Aorta (tissue), 5 donors: ENCODE data around the gene CLSTN1. TPM values are rescaled to one million over a fixed set of nuclear protein-coding genes. Genes with fewer than 3 reads are reported as not detected.

ENCODE experiments used
- ATAC-seq: fragments of 200-7000 bp; cut with Tn5 transposase; one replicate; pipeline ENCODE4 v1.9.1; 2022; ENCODE audit warnings: moderate library complexity; ENCODE audit not compliant: low FRiP score
- DNase-seq, 2 donors: peaks; one replicate each; pipeline ENCODE4 v3.0.0-alpha.2; 2020
- H3K27ac ChIP-seq, 2 donors: one replicate each; pipeline ENCODE4 v1.5.1; 2013; ENCODE audit warnings: low read length in 2 of 2, mild to moderate bottlenecking in 2 of 2, moderate library complexity in 2 of 2, control low read depth in 1 of 2, inconsistent platforms in 1 of 2, low read depth in 1 of 2
- H3K27me3 ChIP-seq, 2 donors: one replicate each; pipeline ENCODE4 v1.6.1; 2013; ENCODE audit warnings: control low read depth in 1 of 2, low read length in 1 of 2, mild to moderate bottlenecking in 1 of 2, moderate library complexity in 1 of 2; ENCODE audit not compliant: insufficient read depth in 2 of 2, control insufficient read depth in 1 of 2
- H3K36me3 ChIP-seq, 2 donors: one replicate each; pipeline ENCODE4 v1.6.1; 2013; ENCODE audit warnings: control low read depth in 1 of 2, low read length in 1 of 2, mild to moderate bottlenecking in 1 of 2; ENCODE audit not compliant: insufficient read depth in 2 of 2, control insufficient read depth in 1 of 2
- H3K4me1 ChIP-seq, 2 donors: one replicate each; pipeline ENCODE4 v1.6.1; 2013; ENCODE audit warnings: low read length in 2 of 2, control low read depth in 1 of 2, mild to moderate bottlenecking in 1 of 2, moderate library complexity in 1 of 2; ENCODE audit not compliant: insufficient read depth in 2 of 2, control insufficient read depth in 1 of 2
- H3K4me3 ChIP-seq, 2 donors: one replicate each; pipeline ENCODE4 v1.5.1; 2013; ENCODE audit warnings: low read length in 2 of 2, control low read depth in 1 of 2, mild to moderate bottlenecking in 1 of 2
- H3K9me3 ChIP-seq: one replicate; pipeline ENCODE4 v1.6.1; 2013; ENCODE audit warnings: mild to moderate bottlenecking, low read length; ENCODE audit not compliant: control insufficient read depth
- WGBS, 2 donors: extraction: QIAGEN DNeasy Blood & Tissue Kit; methylation state at CpG; one replicate each; pipeline ENCODE4 v1.1.7; 2013; 5-methylcytosine and 5-hydroxymethylcytosine counted together
- intact Hi-C, 2 donors: fragments of 100-400 bp; cut with DNase I; formaldehyde crosslinking; loops; one replicate each; pipeline versions ENCODE4 v1.14.2 to v1.15.0; 2022
- polyA plus RNA-seq, 2 donors: library from polyadenylated mRNA; stranded (reverse); fragments of 200-250 nt; gene quantifications; one replicate each; pipeline ENCODE4 v1.2.3, GENCODE V29; 2013
- total RNA-seq, 2 donors: library from RNA; stranded (reverse); fragmentation: NEBNext Ultra II Directional; extraction: Animal tissue kit (Norgen Biotek cat#: 25700); gene quantifications; one replicate each; pipeline ENCODE4 v1.2.1, GENCODE V29; 2021
- donor health status: healthy with polysubstance abuse.
- donor health status: Bipolar disorder and iron deficiency.
- donor health status: DM: no; HTN: no; CAD: no.
- donor health status: DM: no; HTN: no; CAD: no.
- donor health status: DM: yes; HTN: yes; CAD: no.

CLSTN1 gene
- total and polyA plus RNA-seq, 4 donors = 17.0 to 113 (median 74.3) TPM

- intact Hi-C loops = no loop called here
- Histone ChIP-seq H3K4me1 (no peaks in the 10 kb centered on the region), H3K4me3 (no peak overlapping the region), H3K9me3 (no peaks in the 10 kb centered on the region), H3K27me3 (no peaks in the 10 kb centered on the region), H3K36me3 (no peaks in the 10 kb centered on the region), H3K27ac (no peak overlapping the region)
- WGBS, 2 donors = 93 to 94% methylated on average over 1 of the region's 1 CpG
- ATAC-seq = no peak
- no peak for DNase-seq
Measured at GRCh38 chr1:9855186-9855585, 31.4 kb upstream of the CLSTN1 start.

DNA sequence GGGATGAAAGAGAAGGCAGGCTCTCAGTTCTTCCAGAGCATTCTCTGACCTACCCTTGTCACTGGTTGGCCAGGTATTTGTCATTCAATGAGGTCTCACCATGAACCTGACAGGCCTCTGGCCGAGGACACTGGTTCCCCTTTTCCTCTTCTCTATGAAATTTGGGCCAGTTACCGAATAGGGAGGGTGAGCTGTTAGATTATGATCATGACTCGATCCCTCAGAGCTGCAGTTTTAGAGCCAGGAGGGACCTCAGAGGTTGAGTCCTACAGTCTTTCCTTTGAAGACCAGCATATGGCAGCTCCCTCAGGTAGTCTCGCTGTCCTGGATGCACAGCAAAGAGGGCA lies 29.5 kb upstream of the CLSTN1 start:
- Histone ChIP-seq H3K27me3 (no peaks in the 10 kb centered on the region), H3K27ac (no peak overlapping the region), H3K4me1 (no peaks in the 10 kb centered on the region), H3K9me3 (no peaks in the 10 kb centered on the region), H3K36me3 (no peaks in the 10 kb centered on the region), H3K4me3 (no peak overlapping the region)
- intact Hi-C loops = no loop called here
- no peak for ATAC-seq
- 95 to 99% methylated on average over 4 of the region's 4 CpGs for WGBS, 2 donors
- no peak for DNase-seq

GRCh38 chr1:9852410-9853248 lies 28.9 kb upstream of the CLSTN1 start:
- DNase-seq (no peak), ATAC-seq (peak; percentile 51)
- Histone ChIP-seq H3K27me3 (no peaks in the 10 kb centered on the region), H3K27ac (no peak overlapping the region), H3K4me1 (no peaks in the 10 kb centered on the region), H3K4me3 (no peak overlapping the region), H3K36me3 (no peaks in the 10 kb centered on the region), H3K9me3 (no peaks in the 10 kb centered on the region)
- WGBS, 2 donors = 47 to 49% methylated on average over 12 of the region's 12 CpGs
- intact Hi-C loops = no loop called here

DNA sequence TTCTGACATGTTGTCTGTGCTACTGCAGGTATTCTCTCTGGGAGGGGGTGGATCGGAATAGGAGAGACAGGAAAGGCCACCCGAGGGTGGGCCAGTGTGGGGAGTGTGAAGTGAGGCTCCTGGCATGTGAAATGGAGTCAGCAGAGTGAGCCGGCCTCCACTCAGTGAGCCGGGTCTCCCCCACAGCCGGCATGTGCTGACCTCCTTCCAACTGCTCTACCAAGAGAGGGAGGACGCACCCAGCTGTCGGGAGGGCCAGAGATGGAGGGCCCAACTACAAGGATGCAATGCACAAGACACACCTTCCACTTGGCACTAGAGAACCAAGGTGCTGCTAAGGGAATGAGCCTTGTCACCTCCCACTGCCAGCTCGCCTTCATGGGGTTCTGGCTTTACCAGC lies 28.2 kb upstream of the CLSTN1 start:
- intact Hi-C loops = no loop called here
- Histone ChIP-seq H3K9me3 (no peaks in the 10 kb centered on the region), H3K36me3 (no peaks in the 10 kb centered on the region), H3K27me3 (no peaks in the 10 kb centered on the region), H3K4me3 (no peak overlapping the region), H3K4me1 (no peaks in the 10 kb centered on the region), H3K27ac (no peak overlapping the region)
- WGBS, 2 donors = 87 to 88% methylated on average over 8 of the region's 8 CpGs
- ATAC-seq (no peak), DNase-seq (no peak)

- no peak overlapping the region for H3K4me3 ChIP-seq
- no peaks in the 10 kb centered on the region for H3K27me3 ChIP-seq
- H3K36me3 ChIP-seq = no peaks in the 10 kb centered on the region
- no peak for DNase-seq
- WGBS, 2 donors = 73 to 83% methylated on average over 18 of the region's 18 CpGs
- no peaks in the 10 kb centered on the region for H3K4me1 ChIP-seq
- ATAC-seq = no peak
- no peaks in the 10 kb centered on the region for H3K9me3 ChIP-seq
- H3K27ac ChIP-seq = no peak overlapping the region
- intact Hi-C loops = no loop called here
Measured at GRCh38 chr1:9850442-9851162, 26.8 kb upstream of the CLSTN1 start.

DNA sequence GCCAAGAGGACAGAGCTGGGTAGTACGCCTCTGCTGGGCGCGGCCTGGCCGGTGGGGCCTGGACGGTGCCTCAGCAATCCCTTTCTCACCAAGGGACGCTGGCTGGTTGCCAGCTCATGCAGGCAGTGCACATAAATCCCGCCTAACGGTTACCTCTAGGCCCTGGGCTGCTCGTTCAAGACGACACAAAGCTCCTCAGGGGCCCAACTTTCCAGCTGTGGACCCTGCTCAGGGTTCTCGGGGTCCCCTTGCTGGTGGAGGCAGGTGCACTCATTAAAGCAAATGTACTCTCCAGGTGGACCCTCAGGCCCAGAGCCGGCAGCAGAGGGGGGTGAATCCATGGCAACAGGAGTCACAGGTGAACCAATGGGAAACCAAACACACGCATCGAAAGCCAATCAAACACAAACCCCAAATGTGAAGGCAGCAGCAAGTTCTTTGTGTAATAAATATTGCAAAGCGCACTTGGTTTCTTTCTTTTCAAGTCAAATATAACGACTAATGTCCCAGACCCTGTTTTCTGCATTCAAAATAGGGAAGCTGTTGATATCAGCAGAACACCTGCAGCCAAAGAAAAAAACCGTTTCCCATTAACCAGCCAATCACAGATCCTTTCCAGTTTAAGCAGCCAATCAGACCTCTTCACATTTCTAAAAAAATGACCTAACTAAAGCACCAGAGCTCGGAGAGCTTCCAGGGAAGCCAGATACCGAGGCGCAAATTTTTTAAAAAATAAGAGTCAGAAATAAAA lies 26.1 kb upstream of the CLSTN1 start:
- Histone ChIP-seq H3K27me3 (no peaks in the 10 kb centered on the region), H3K4me3 (no peak overlapping the region), H3K4me1 (no peaks in the 10 kb centered on the region), H3K9me3 (no peaks in the 10 kb centered on the region), H3K27ac (no peak overlapping the region), H3K36me3 (no peaks in the 10 kb centered on the region)
- ATAC-seq (no peak), DNase-seq (no peak)
- WGBS, 2 donors = 79 to 80% methylated on average over 19 to 20 of the region's 20 CpGs
- intact Hi-C loops = no loop called here

- intact Hi-C loops = no loop called here
- DNase-seq (no peak), ATAC-seq (no peak)
- Histone ChIP-seq H3K27me3 (no peaks in the 10 kb centered on the region), H3K36me3 (no peaks in the 10 kb centered on the region), H3K4me1 (no peaks in the 10 kb centered on the region), H3K9me3 (no peaks in the 10 kb centered on the region), H3K27ac (no peak overlapping the region), H3K4me3 (no peak overlapping the region)
- WGBS, 2 donors = 67 to 72% methylated on average over 8 of the region's 8 CpGs
Measured at GRCh38 chr1:9848022-9848421, 24.3 kb upstream of the CLSTN1 start.

DNA sequence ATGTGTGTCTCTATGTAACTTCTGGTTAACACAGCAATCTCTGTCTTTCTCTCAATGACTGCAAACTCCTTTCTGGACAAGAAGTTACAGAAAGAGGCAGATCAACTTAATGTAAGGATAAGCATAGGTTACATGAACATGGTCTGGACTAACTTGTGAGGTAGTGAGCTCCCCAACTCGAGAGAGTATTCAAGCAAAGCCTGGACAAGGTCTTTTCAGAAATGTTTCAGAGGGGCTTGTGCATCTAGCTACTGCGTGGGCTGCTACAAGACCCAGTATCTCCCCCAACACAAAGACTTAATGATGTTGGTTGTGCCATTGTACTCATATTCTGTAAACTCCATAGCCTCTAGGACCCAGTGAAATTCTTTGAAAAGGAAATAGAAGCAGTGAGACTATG lies 23.5 kb upstream of the CLSTN1 start:
- Histone ChIP-seq H3K27me3 (no peaks in the 10 kb centered on the region), H3K36me3 (no peaks in the 10 kb centered on the region), H3K9me3 (no peaks in the 10 kb centered on the region), H3K27ac (no peak overlapping the region), H3K4me1 (no peaks in the 10 kb centered on the region), H3K4me3 (no peak overlapping the region)
- DNase-seq = no peak
- intact Hi-C loops = no loop called here
- WGBS, 2 donors = 92 to 94% methylated on average over 2 of the region's 2 CpGs
- ATAC-seq = no peak
